T-helper 2 cell treated with Interferon-gamma antibody and Interleukin-4, amounts not matched to agents 5 μg/mL and 100 μg/mL, for 36 hours (primary cell): Measurements from ENCODE around the gene ELFN1.

Experiments
- DNase-seq: peaks from one replicate; pipeline ENCODE4 v3.0.0; 2021; ENCODE audit warnings: low spot score
- H3K27ac Mint-ChIP-seq: one replicate; pipeline ENCODE4 v1.8.0; 2021; ENCODE audit warnings: mild to moderate bottlenecking, mixed read lengths
- H3K27me3 Mint-ChIP-seq: one replicate; pipeline ENCODE4 v1.8.0; 2021; ENCODE audit warnings: low read depth, mixed read lengths
- H3K36me3 Mint-ChIP-seq: one replicate; pipeline ENCODE4 v1.8.0; 2021; ENCODE audit warnings: low read depth, mixed read lengths
- H3K4me1 Mint-ChIP-seq: one replicate; pipeline ENCODE4 v1.8.0; 2021; ENCODE audit warnings: low read depth, mixed read lengths
- H3K4me3 Mint-ChIP-seq: one replicate; pipeline ENCODE4 v1.8.0; 2022; ENCODE audit warnings: mild to moderate bottlenecking, moderate library complexity, mixed read lengths
- H3K9me3 Mint-ChIP-seq: one replicate; pipeline ENCODE4 v1.8.0; 2021; ENCODE audit warnings: mixed read lengths

The ELFN1 gene

GRCh38 chr7:1671594-1672451 is 1.7 kb downstream of the ELFN1 start:
- no peak overlapping the region for H3K27ac Mint-ChIP-seq
- DNase-seq, result no peak
- peaks cover 27% of the 10 kb centered on the region for H3K27me3 Mint-ChIP-seq
- peaks cover 2% of the 10 kb centered on the region for H3K4me1 Mint-ChIP-seq
- H3K9me3 Mint-ChIP-seq, result no peaks in the 10 kb centered on the region
- no peak overlapping the region for H3K4me3 Mint-ChIP-seq
- no peaks in the 10 kb centered on the region for H3K36me3 Mint-ChIP-seq

GRCh38 chr7:1672851-1673486 is 2.9 kb downstream of the ELFN1 start:
- no peak for DNase-seq
- Mint-ChIP-seq H3K27me3 (peaks cover 19% of the 10 kb centered on the region), H3K4me1 (no peaks in the 10 kb centered on the region), H3K9me3 (no peaks in the 10 kb centered on the region), H3K27ac (no peak overlapping the region), H3K36me3 (no peaks in the 10 kb centered on the region), H3K4me3 (no peak overlapping the region)

GRCh38 chr7:1673581-1674118 is 3.6 kb downstream of the ELFN1 start:
- no peaks in the 10 kb centered on the region for H3K36me3 Mint-ChIP-seq
- H3K4me1 Mint-ChIP-seq, result no peaks in the 10 kb centered on the region
- no peak overlapping the region for H3K27ac Mint-ChIP-seq
- DNase-seq, result no peak
- H3K4me3 Mint-ChIP-seq, result no peak overlapping the region
- H3K9me3 Mint-ChIP-seq, result no peaks in the 10 kb centered on the region
- peaks cover 12% of the 10 kb centered on the region for H3K27me3 Mint-ChIP-seq

- Mint-ChIP-seq H3K27ac (no peak overlapping the region), H3K36me3 (no peaks in the 10 kb centered on the region), H3K9me3 (no peaks in the 10 kb centered on the region), H3K4me3 (no peak overlapping the region), H3K27me3 (peaks cover 7% of the 10 kb centered on the region), H3K4me1 (no peaks in the 10 kb centered on the region)
- DNase-seq, result no peak
Measured at GRCh38 chr7:1674161-1675035, 4.3 kb downstream of the ELFN1 start.

GRCh38 chr7:1675036-1675671 is 5.1 kb downstream of the ELFN1 start:
- peaks cover 7% of the 10 kb centered on the region for H3K27me3 Mint-ChIP-seq
- no peaks in the 10 kb centered on the region for H3K36me3 Mint-ChIP-seq
- no peak overlapping the region for H3K4me3 Mint-ChIP-seq
- no peak overlapping the region for H3K27ac Mint-ChIP-seq
- DNase-seq, result no peak
- H3K4me1 Mint-ChIP-seq, result no peaks in the 10 kb centered on the region
- no peaks in the 10 kb centered on the region for H3K9me3 Mint-ChIP-seq

- Mint-ChIP-seq H3K4me1 (no peaks in the 10 kb centered on the region), H3K36me3 (no peaks in the 10 kb centered on the region), H3K27me3 (peaks cover 6% of the 10 kb centered on the region), H3K4me3 (no peak overlapping the region), H3K27ac (no peak overlapping the region), H3K9me3 (no peaks in the 10 kb centered on the region)
- DNase-seq, result no peak
Measured at GRCh38 chr7:1675673-1676549, 5.8 kb downstream of the ELFN1 start.

- Mint-ChIP-seq H3K4me1 (no peaks in the 10 kb centered on the region), H3K9me3 (no peaks in the 10 kb centered on the region), H3K4me3 (no peak overlapping the region), H3K36me3 (no peaks in the 10 kb centered on the region), H3K27ac (no peak overlapping the region), H3K27me3 (no peaks in the 10 kb centered on the region)
- DNase-seq, result no peak
Measured at GRCh38 chr7:1676550-1677078, 6.5 kb downstream of the ELFN1 start.

- H3K27ac Mint-ChIP-seq, result no peak overlapping the region
- no peak for DNase-seq
- H3K27me3 Mint-ChIP-seq, result peaks cover 2% of the 10 kb centered on the region
- H3K9me3 Mint-ChIP-seq, result no peaks in the 10 kb centered on the region
- no peaks in the 10 kb centered on the region for H3K36me3 Mint-ChIP-seq
- no peak overlapping the region for H3K4me3 Mint-ChIP-seq
- H3K4me1 Mint-ChIP-seq, result no peaks in the 10 kb centered on the region
Measured at GRCh38 chr7:1677206-1678080, 7.4 kb downstream of the ELFN1 start.

GRCh38 chr7:1678081-1678543 is 8.0 kb downstream of the ELFN1 start:
- Mint-ChIP-seq H3K9me3 (peaks cover 6% of the 10 kb centered on the region), H3K27ac (no peak overlapping the region), H3K27me3 (peaks cover 8% of the 10 kb centered on the region), H3K4me1 (no peaks in the 10 kb centered on the region), H3K36me3 (no peaks in the 10 kb centered on the region), H3K4me3 (no peak overlapping the region)
- DNase-seq, result no peak

- no peak overlapping the region for H3K4me3 Mint-ChIP-seq
- peaks cover 12% of the 10 kb centered on the region for H3K27me3 Mint-ChIP-seq
- peaks cover 13% of the 10 kb centered on the region for H3K9me3 Mint-ChIP-seq
- no peak overlapping the region for H3K27ac Mint-ChIP-seq
- no peak for DNase-seq
- H3K4me1 Mint-ChIP-seq, result no peaks in the 10 kb centered on the region
- H3K36me3 Mint-ChIP-seq, result no peaks in the 10 kb centered on the region
Measured at GRCh38 chr7:1678571-1679325, 8.7 kb downstream of the ELFN1 start.

GRCh38 chr7:1679326-1679965 is 9.4 kb downstream of the ELFN1 start:
- Mint-ChIP-seq H3K27ac (no peak overlapping the region), H3K36me3 (no peaks in the 10 kb centered on the region), H3K27me3 (peaks cover 12% of the 10 kb centered on the region), H3K4me1 (no peaks in the 10 kb centered on the region), H3K9me3 (peaks cover 13% of the 10 kb centered on the region), H3K4me3 (no peak overlapping the region)
- DNase-seq, result no peak
